Immature natural killer cell (primary cell): ENCODE results near the gene HES7. TPM values are rescaled to one million over a fixed set of nuclear protein-coding genes. Genes with fewer than 3 reads are reported as not detected.
"Not testable (repeated sequence)": the region's sequence is repeated elsewhere in the genome, so short reads cannot be mapped to it uniquely, and the experiment has no call there.

Source experiments
- DNase-seq, 3 donors: peaks; one replicate each; pipeline ENCODE4 v3.0.0; 2022; ENCODE audit warnings: mixed read lengths in 1 of 3
- H3K27ac Mint-ChIP-seq, 6 donors: one replicate each; pipeline ENCODE4 v1.8.0; 2020; ENCODE audit warnings: mixed read lengths in 6 of 6, mild to moderate bottlenecking in 5 of 6, inconsistent platforms in 4 of 6, moderate library complexity in 3 of 6
- H3K27me3 Mint-ChIP-seq, 3 donors: one replicate each; pipeline ENCODE4 v1.8.0; 2020 to 2021; ENCODE audit warnings: low read depth in 3 of 3, mild to moderate bottlenecking in 3 of 3, mixed read lengths in 3 of 3, moderate library complexity in 3 of 3, inconsistent platforms in 1 of 3
- H3K36me3 Mint-ChIP-seq, 3 donors: one replicate each; pipeline ENCODE4 v1.8.0; 2020; ENCODE audit warnings: mixed read lengths in 3 of 3, inconsistent platforms in 2 of 3, mild to moderate bottlenecking in 2 of 3
- H3K4me1 Mint-ChIP-seq, 2 donors: one replicate each; pipeline ENCODE4 v1.8.0; 2020; ENCODE audit warnings: inconsistent platforms in 2 of 2, mild to moderate bottlenecking in 2 of 2, mixed read lengths in 2 of 2, moderate library complexity in 1 of 2
- H3K4me3 Mint-ChIP-seq, 5 donors: one replicate each; pipeline ENCODE4 v1.8.0; 2020; ENCODE audit warnings: mild to moderate bottlenecking in 5 of 5, mixed read lengths in 5 of 5, inconsistent platforms in 3 of 5, moderate library complexity in 3 of 5
- H3K9me3 Mint-ChIP-seq, 6 donors: one replicate each; pipeline ENCODE4 v1.8.0; 2020; ENCODE audit warnings: mild to moderate bottlenecking in 6 of 6, mixed read lengths in 6 of 6, inconsistent platforms in 4 of 6, moderate library complexity in 3 of 6
- polyA plus RNA-seq, 3 donors: library from polyadenylated mRNA; unstranded; fragments of 300-500 nt; fragmentation: Illumina TruSeq; gene quantifications; one replicate each; pipeline ENCODE4 v1.2.3, GENCODE V29; 2021

HES7 gene
- polyA plus RNA-seq: not detected

DNA sequence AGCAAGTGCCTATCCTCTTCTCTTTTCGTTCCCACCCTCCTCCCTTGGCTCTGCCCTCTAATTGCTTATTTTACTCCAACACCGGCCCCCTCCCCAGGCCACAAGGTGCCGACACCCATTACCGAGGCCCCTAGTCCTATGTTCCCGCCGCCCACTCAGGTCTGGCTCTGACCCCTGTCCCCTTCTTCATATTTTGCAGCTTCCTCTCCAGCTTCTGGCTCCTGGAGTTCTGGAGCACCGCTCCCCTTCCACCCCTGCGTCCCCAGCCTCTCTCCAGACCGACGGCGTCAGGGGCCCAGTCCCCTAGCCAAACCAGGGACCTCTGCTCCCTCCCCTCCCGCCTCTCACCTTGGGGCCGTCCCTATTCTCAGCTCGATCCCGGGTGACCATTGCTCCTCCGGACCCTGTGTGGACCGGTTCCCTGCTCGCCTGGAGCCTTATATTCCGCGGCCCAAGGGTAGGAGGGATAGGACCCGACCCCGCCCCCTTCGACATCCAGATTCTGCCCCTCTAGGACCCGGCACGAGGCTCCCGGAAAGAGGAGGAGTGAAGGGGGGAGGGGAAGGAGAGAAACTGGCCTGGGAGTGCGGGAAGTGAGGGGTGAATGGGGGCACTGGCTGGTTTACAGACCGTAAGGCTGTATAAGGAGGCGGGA lies at the start of gene HES7:
Gene HES7, minus strand, starts transcription at position 412 of the 655 bp plus-strand sequence. Its CDS starts 22 bp downstream, at position 390.
- peaks cover 0 to 7% (median 0%) of the 10 kb centered on the region in 6 donors for H3K9me3 Mint-ChIP-seq
- peaks cover 57 to 72% (median 72%) of the 10 kb centered on the region in 3 donors for H3K27me3 Mint-ChIP-seq
- no peak for DNase-seq

DNA sequence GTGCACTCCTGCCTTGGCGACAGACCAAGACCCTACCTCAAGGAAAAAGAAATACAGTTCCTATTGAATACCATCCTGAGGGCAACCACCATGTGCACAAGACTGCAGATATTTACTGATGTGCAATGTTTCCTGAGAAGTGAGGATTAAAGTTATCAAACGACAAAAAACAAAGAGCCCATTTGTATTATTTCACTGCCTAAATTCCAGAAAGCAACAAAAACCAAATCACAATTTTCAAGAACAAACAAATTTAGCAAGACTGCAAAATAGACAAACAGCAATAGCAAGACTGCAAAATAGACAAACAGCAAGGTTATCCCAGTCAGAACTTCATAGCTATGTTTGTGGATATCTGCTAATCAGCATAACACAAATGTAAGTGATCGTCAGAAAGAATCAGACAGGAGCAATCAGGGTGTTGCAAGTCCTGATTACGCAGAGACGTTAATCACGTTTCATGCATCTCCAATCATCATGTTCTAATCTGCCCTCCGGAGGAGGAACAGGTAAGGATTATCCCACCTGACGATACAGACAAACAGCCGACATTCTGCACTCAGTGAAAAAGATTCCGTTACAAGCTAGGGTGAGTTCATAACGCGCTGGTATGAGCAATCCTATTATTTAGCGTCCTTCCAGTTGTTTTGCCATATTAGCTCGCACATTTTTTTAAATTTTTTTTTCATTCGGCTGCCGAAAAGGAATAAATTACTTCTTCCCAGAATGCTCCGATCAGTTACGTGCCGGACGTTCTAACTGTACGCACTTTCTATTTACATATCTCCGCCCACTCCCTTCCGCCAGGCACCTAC lies 49.4 kb upstream of the HES7 start:
- H3K4me1 Mint-ChIP-seq: peaks cover 44 to 55% of the 10 kb centered on the region in 2 donors
- DNase-seq: peak; percentile 87 to 94 (median 94)
- no peaks in the 10 kb centered on the region for H3K36me3 Mint-ChIP-seq
- H3K27me3 Mint-ChIP-seq: peaks cover 11 to 16% (median 11%) of the 10 kb centered on the region in 3 donors
- H3K27ac Mint-ChIP-seq: peak overlapping the region; percentile 99 to 100 (median 100)
- peak overlapping the region; percentile 92 to 93 (median 93) for H3K4me3 Mint-ChIP-seq
- H3K9me3 Mint-ChIP-seq: no peaks in the 10 kb centered on the region

More for the DNA sequence above, at the start of gene HES7:
- peaks cover 66 to 78% of the 10 kb centered on the region in 2 donors for H3K4me1 Mint-ChIP-seq
- peak within 1 kb of the TSS; percentile 90 to 100 (median 98) for H3K4me3 Mint-ChIP-seq
- H3K36me3 Mint-ChIP-seq: peaks cover 0 to 3% (median 0%) of the 10 kb centered on the region in 3 donors
- H3K27ac Mint-ChIP-seq: peak within 1 kb of the TSS in 5 of 6 donors; percentile 22 to 85 (median 82)

DNA sequence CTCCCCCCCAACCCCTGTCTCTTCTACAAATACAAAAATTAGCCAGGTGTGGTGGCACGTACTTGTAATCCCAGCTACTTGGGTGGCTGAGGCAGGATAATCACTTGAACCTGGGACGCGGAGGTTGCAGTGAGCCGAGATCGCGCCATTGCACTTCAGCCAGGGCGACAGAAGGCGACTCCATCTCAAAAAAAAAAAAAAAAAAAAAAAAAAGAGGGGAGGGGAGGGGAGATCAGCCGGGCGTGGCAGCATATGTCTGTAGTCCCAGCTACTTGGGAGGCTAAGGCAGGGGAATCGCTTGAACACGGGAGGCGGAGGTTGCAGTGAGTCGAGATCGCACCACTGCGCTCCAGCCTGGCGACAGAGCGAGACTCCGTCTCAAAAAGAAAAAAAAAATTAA lies 46.3 kb upstream of the HES7 start:
- H3K4me3 Mint-ChIP-seq, DNase-seq, H3K27ac Mint-ChIP-seq, H3K36me3 Mint-ChIP-seq, H3K9me3 Mint-ChIP-seq: not testable (repeated sequence)
- peaks cover 24 to 35% of the 10 kb centered on the region in 2 donors for H3K4me1 Mint-ChIP-seq
- peaks cover 5 to 15% (median 11%) of the 10 kb centered on the region in 3 donors for H3K27me3 Mint-ChIP-seq

DNA sequence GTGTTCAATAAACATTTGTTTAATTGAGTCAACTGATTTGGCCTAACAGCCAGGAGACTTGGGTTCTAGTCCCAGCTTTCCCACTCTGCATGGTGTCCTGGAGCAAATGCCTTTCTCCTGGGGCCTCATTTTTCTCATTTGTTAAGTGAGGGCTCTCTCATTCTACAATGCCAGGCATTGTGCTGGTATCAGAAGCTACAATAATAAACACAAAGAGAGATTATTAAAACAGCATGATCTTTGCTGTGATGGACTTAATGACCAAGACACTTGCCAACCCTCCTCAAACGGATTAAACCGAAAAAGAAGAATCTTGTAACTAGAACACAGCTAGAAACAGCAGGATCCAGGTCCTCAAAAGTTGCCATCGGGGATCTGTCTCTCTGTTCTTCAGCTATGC lies 43.6 kb upstream of the HES7 start:
- Mint-ChIP-seq H3K4me1 (peaks cover 25 to 31% of the 10 kb centered on the region in 2 donors), H3K27ac (no peak overlapping the region), H3K36me3 (no peaks in the 10 kb centered on the region), H3K27me3 (peaks cover 9 to 22% (median 14%) of the 10 kb centered on the region in 3 donors), H3K9me3 (no peaks in the 10 kb centered on the region), H3K4me3 (no peak overlapping the region)
- DNase-seq: no peak

DNA sequence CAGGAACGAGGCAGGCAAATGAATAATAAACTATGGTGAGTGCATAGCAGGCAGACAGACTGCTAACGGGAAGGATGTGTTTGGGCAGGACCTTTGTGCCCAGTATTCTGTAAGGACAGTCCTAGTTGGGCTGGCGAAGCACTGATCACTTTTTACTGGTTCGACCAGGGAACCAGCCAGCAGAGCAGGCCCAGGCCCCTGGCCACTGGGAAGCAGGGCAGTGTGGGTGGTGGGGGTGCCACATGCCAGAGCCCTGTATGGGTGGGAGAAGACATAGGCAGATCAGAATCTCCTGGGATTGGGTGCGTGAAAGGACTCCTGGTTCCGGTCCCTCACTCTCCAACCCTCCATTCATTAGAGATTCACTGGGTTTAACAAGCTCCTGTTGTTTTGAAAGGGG lies 42.8 kb upstream of the HES7 start:
- Mint-ChIP-seq H3K27me3 (peaks cover 11 to 26% (median 14%) of the 10 kb centered on the region in 3 donors), H3K4me1 (peaks cover 25 to 29% of the 10 kb centered on the region in 2 donors), H3K9me3 (no peaks in the 10 kb centered on the region), H3K27ac (peak overlapping the region in 1 of 6 donors; percentile 9), H3K4me3 (no peak overlapping the region), H3K36me3 (no peaks in the 10 kb centered on the region)
- no peak for DNase-seq

DNA sequence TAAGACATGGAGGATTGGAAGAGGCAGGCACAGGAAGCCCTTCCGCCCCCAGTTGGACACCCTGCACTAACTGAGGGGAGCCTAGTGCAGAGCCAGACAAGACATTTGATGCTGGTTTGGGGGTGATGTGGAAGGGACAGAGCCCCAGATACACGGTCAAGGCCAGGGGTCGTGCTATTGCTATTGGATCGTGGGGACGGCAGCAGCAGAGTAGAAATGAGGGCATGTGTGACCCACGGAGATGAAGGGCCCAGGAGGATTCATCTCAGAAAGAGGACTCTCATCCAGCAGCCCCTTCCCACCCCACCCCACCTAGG lies 40.9 kb upstream of the HES7 start:
- Mint-ChIP-seq H3K27me3 (peaks cover 11 to 33% (median 17%) of the 10 kb centered on the region in 3 donors), H3K9me3 (no peaks in the 10 kb centered on the region), H3K4me1 (peaks cover 44 to 48% of the 10 kb centered on the region in 2 donors), H3K27ac (peak overlapping the region in 5 of 6 donors; percentile 97 to 99 (median 98)), H3K36me3 (peaks cover 0 to 9% (median 3%) of the 10 kb centered on the region in 3 donors), H3K4me3 (peak overlapping the region; percentile 80 to 93 (median 86))
- DNase-seq: no peak

DNA sequence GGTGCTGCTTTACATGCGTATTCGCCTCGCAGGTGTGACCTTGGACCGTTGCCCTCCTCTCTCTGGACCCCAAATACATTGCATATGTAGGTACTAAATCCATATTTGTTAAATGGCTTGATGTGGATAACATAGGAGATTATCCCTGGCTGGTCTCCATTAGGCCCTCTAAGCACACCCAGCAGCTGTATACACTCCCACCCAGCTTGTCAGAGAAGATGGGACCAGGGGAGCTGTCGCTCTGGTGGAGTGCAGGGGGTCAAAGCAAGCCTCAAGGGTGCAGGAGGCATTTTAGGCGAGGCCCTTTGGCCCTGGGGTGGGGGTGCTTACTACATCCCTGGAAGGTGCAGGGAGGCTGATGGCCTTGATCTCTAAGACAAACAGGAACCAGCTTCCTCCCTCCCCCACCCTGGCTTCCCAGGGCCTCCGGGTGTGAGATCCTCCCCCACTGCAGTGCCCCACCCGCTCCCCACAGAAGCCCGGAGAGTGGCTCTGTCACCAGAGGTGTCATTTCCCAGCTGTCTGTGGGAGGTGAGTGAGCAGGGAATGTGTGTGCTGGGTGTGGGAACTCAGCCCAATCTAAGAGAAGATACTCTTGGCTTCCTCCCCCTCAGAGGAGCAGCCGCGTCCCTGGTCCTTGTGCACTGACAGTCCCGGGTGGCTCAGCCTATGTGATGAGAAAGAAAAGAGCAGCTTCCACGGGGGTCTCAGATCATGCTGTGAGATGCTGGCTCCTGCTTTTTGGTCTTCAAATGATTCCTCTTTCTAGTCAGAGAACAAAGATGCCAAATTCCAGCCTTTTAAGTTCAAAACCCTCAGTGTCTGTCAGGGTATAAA lies 40.3 kb upstream of the HES7 start:
- Mint-ChIP-seq H3K4me3 (peak overlapping the region; percentile 80 to 93 (median 86)), H3K27me3 (peaks cover 11 to 33% (median 17%) of the 10 kb centered on the region in 3 donors), H3K9me3 (no peaks in the 10 kb centered on the region), H3K36me3 (peaks cover 0 to 9% (median 3%) of the 10 kb centered on the region in 3 donors), H3K27ac (peak overlapping the region in 5 of 6 donors; percentile 97 to 99 (median 98)), H3K4me1 (peaks cover 45 to 54% of the 10 kb centered on the region in 2 donors)
- peak; percentile 80 to 81 (median 80) for DNase-seq

DNA sequence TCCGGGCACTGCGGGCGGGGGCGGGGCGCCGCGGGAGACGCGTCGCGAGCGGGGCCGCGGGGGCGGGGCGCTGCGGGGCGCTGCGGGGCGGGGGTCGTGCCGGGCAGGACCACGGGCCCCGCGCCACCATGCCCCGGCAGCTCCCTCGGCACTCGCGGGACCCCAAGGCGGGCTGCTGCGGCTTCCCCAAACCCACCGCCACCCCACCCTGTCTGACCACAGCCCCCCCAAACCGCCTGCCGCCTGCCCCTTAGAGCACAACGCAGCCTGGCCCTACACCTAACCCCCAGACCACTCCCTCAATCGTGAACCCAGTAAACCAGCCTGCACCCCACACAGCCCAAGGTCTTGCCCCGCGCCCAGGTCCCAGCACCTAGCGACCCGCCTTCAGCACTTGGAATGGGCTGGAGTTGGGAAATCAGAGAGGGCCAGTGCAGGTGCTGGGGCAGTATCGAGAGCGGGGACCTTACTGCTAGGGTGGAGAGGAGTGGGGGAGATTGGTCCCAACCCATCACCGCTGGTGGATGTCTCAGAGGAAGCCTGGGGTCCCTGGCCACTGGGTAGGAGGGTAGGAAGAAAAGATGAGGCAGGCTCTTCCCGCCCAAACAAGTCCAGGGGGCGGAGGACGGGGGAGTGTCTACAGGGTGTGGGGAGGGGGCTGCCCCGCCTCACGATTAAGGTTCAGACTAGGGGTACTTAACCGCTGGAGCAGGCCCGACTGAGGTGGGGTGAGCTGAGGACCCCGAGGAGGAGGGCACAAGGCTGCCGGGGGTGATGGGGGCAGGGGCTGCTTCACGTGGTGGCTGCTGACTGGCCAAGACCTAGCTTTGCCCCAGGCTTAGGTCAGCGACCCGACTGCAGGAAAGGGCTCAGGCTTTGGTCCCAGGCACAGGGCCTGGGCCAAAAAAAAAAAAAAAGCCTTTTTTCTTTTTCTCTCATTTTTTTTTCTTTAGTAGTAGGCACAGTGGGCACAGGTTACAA lies 39.4 kb upstream of the HES7 start:
- Mint-ChIP-seq H3K27ac (peak overlapping the region in 5 of 6 donors; percentile 97 to 99 (median 98)), H3K4me1 (peaks cover 52 to 63% of the 10 kb centered on the region in 2 donors)

DNA sequence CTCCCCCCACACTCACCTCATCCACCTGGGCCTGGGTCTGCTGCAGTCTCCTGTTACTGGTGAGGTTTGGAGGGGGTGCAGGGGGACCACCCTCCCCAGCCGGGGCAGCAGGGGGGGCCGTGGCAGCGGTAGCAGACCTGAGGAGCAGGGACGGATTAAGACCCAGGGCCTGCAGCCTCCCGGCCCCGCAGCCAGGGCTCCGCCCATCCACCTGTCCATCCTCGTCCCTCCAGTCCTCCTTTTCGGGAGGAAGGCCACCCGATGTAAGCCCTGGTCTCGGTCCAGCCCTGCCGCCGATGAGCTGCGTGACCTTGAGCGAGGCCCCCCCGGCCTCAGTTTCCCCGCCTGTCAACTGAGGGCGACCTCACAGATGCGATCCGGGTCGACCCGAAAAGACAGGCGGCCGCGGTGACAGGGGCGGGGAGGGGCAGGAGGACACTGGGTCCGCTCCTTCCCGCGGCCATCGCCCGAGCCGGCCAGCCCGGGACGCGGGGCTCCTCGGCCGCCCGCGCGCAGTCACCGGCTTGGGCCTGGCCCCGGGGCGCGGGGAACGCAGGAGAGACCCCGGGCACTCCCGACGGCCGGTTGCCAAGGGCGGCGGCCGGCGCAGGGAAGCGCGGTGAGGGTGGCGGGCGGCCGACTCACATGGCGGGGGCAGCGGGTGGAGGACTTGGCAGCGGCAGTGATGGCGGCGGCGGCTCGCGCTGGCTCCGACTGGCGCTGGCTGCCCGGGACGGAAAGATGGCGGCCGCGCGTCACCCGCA lies 38.5 kb upstream of the HES7 start, which contains the start of gene VAMP2:
Gene VAMP2, minus strand, starts transcription at position 716 of the 764 bp plus-strand sequence. Its CDS starts 69 bp downstream, at position 647.
- H3K9me3 Mint-ChIP-seq: no peaks in the 10 kb centered on the region
- H3K4me1 Mint-ChIP-seq: peaks cover 56 to 64% of the 10 kb centered on the region in 2 donors
- peaks cover 0 to 13% (median 9%) of the 10 kb centered on the region in 3 donors for H3K36me3 Mint-ChIP-seq
- peak within 1 kb of the TSS; percentile 81 to 93 (median 89) for H3K4me3 Mint-ChIP-seq
- H3K27ac Mint-ChIP-seq: peak within 1 kb of the TSS in 5 of 6 donors; percentile 97 to 99 (median 98)
- DNase-seq: peak; percentile 88 to 91 (median 90)
- H3K27me3 Mint-ChIP-seq: peaks cover 11 to 43% (median 22%) of the 10 kb centered on the region in 3 donors

More for the DNA sequence above, 39.4 kb upstream of the HES7 start:
- Mint-ChIP-seq H3K36me3 (peaks cover 0 to 13% (median 9%) of the 10 kb centered on the region in 3 donors), H3K9me3 (no peaks in the 10 kb centered on the region), H3K27me3 (peaks cover 11 to 40% (median 21%) of the 10 kb centered on the region in 3 donors), H3K4me3 (peak overlapping the region; percentile 80 to 93 (median 86))
- DNase-seq: peak in 1 of 3 donors; percentile 53

DNA sequence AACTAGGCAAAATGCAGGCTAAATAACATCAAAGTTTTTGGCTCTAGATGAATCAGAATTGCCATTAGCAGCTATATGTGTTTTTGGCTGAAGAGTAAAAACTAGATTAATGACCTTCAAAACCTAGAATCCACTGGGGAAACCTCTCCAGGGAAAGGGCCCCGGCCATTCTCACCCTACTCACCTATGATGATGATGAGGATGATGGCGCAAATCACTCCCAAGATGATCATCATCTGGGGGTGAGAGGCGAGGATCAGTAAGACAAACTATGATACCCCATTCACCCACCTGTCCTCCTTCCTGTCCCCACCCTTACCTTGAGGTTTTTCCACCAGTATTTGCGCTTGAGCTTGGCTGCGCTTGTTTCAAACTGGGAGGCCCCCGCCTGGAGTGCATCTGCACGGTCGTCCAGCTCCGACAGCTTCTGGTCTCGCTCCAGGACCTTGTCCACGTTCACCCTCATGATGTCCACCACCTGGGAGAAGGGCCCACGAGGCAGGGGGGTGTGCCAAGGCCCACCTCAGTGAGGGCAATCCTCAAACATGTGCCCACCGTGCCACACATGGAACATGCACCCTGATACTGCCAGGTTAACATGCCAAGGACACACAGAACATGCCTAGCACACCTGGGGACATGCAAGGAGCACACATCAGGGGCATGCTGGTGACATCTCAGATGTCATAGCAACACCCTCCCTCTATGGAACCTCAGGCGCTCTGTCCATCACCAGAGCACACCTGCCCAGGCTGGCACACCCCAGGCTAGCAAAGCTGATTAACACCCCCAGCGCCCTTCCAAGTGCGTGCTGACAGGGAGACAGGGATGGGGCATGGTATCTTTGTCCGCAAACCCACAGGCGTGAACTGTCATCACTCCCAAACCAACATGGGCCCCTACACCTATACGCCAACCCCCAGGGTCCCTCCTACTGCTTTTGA lies 37.7 kb upstream of the HES7 start:
- Mint-ChIP-seq H3K9me3 (no peaks in the 10 kb centered on the region), H3K27ac (peak overlapping the region in 4 of 6 donors; percentile 91 to 97 (median 94)), H3K4me3 (peak overlapping the region; percentile 81 to 91 (median 86)), H3K4me1 (peaks cover 56 to 64% of the 10 kb centered on the region in 2 donors), H3K36me3 (peaks cover 0 to 13% (median 9%) of the 10 kb centered on the region in 3 donors), H3K27me3 (peaks cover 11 to 43% (median 22%) of the 10 kb centered on the region in 3 donors)
- DNase-seq: no peak
